Activated gamma-delta T cell (primary cell): ENCODE data around the gene ZNF740.
"Not testable (repeated sequence)": the region's sequence is repeated elsewhere in the genome, so short reads cannot be mapped to it uniquely, and the experiment has no call there.

Experiments used
- DNase-seq: peaks from one replicate; lab custom pipeline; 2025; lab: John Stamatoyannopoulos, UW
- total RNA-seq, 2 donors: gene quantifications; one replicate each; lab custom pipeline; 2026; lab: John Stamatoyannopoulos, UW

Gene ZNF740, protein sequence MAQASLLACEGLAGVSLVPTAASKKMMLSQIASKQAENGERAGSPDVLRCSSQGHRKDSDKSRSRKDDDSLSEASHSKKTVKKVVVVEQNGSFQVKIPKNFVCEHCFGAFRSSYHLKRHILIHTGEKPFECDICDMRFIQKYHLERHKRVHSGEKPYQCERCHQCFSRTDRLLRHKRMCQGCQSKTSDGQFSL
- total RNA-seq = 113 to 121 reads per million in 2 donors

- DNase-seq = peak; percentile 94
Measured at GRCh38 chr12:53180220-53180930, at the start of gene ZNF740, which contains the start of gene CSAD. Gene ZNF740, plus strand, starts transcription at chr12:53180722. Its CDS starts 1,262 bp downstream, at chr12:53181984. Gene CSAD, minus strand, starts transcription at chr12:53180925. Its CDS starts 7,455 bp downstream, at chr12:53173470.

DNA sequence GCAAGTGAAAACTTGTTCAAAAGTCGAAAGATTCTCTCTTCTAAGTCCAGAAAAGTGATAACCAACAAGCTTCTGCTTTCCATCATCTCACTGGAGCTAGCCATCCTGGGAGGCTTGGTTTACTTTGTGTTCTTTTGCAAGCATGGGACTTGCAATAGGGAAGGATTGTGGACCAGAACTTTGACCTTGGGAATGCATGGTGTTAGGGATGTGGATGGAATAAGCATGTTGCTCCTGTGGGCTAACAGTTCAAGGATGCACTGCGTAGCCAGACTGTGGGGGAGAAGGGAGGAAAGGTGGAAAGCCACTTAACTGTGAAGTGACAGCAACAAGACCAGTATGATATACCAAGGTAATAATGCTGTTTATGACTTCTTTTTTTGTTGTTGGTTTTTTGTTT lies 48.7 kb upstream of the ZNF740 start:
- no peak for DNase-seq

DNA sequence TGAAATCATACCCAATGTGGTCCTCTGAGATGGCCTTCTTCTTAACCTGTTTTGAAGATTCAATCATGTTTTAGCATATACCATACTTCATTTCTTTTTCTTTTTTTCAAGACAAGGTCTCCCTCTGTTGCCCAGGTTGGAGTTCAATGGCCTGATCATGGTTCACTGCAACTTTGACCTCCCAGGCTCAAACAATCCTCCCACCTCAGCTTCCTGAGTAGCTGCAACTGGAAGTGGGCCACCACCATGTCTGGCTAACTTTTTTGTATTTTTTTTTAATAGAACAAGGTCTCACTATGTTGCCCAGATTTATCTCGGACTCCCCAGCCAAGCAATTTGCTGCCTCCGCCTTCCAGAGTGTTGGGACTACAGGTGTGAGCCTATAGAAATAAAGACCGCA lies 46.8 kb upstream of the ZNF740 start:
- DNase-seq = no peak

DNA sequence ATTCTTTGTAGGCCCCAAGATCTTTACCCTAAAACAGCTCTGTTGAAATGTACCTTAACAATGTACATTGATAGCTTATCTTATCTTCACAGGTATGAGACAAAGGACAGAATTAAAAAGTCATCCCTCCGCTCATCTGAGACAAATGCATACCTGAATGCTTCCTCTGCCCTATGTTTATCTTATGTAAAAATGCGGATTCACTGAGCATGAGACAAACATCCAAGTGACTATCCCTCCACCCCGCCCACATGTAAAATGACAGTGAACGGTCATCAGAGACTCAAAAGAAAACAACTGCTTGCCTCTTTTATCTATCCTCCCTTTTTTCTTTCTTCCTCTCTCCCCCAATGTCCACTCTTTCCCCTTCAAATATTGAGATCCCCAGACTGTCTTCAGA lies 37.2 kb upstream of the ZNF740 start:
- DNase-seq = no peak

DNA sequence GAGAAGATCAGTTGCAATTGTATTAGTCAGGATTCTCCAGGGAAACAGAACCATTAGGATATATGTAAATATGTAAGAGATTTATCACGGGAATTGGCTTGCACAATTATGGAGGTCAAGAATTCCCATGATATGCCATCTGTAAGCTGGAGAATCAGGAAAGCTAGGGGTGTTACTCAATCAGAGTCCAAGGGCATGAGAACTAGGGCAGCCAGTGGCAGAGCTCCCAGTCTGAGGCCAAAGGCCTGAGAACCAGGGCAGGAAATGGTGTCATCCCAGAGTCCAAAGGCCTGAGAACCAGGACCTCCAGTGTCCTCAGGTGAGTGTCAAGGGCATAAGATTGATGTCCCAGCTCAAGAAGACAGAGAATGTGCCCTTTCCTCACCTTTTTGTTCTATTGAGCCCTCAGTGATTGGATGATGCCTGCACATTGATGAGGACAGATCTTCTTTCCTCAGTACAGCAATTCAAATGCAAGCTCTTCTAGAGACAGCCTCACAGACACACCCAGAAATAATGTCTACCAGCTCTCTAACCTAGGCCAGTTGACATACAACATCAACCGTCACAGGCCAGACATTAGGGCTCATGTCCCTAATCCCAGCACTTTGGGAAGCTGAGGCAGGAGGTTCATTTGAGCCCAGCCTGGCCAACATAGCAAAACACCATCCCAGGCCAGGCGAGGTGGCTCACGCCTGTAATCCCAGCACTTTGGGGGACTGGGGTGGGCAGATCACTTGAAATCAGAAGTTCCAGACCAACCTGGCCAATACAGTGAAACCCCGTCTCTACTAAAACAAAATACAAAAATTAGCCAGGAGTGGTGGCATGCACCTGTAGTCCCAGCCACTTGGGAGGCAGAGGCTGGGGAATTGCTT lies 34.9 kb upstream of the ZNF740 start:
- no peak for DNase-seq

DNA sequence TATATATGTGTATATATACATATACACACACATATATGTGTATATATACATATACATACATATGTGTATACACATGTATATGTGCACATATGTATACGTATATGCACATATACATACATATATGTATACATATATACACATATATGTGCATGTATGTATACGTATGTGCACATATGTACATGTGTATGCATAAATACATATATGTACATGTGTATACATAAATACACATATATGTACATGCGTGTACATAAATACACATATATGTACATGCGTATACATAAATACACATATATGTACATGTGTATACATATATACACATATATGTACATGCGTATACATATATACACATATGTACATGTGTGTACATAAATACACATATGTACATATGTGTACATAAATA lies 33.3 kb upstream of the ZNF740 start:
- no peak for DNase-seq

GRCh38 chr12:53147653-53148052 lies 32.9 kb upstream of the ZNF740 start:
- DNase-seq = no peak

DNA sequence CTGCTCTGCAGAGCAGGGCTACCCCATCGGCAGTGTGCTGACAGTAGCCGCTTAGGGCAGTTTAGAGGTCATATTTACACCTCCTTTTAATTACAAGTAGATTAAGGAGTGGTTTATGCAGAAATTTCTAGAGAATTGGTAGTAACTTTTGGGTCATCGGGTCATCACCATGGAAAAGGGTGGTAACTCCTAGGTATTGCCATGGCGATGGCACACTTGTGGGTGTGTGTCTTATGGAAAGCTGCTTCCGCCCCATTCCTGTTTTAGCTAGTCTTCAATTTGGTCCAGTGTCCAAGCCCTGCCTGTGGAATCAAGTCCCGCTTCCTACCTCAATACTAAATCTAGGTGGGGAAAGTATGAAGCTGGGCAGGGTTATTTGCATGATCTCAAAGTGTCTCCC lies 29.5 kb upstream of the ZNF740 start:
- no peak for DNase-seq

DNA sequence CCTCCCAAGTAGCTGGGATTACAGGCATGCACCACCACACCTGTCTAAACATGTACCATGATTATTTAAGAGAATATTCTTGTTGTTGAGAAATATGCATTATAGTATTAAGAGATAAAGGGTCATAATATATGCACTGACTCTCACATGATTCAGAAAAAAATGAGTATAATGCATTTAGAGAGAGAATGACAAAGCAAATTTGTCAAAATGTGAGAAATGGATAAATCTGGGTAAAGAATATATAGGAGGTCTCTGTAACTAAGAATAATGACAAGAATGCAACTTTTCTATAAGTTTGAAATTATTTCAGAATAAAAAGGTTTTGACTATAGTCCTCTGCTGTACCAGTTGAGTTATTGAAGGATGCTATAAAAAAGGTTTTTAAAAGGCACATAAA lies 28.1 kb upstream of the ZNF740 start:
- DNase-seq = no peak

DNA sequence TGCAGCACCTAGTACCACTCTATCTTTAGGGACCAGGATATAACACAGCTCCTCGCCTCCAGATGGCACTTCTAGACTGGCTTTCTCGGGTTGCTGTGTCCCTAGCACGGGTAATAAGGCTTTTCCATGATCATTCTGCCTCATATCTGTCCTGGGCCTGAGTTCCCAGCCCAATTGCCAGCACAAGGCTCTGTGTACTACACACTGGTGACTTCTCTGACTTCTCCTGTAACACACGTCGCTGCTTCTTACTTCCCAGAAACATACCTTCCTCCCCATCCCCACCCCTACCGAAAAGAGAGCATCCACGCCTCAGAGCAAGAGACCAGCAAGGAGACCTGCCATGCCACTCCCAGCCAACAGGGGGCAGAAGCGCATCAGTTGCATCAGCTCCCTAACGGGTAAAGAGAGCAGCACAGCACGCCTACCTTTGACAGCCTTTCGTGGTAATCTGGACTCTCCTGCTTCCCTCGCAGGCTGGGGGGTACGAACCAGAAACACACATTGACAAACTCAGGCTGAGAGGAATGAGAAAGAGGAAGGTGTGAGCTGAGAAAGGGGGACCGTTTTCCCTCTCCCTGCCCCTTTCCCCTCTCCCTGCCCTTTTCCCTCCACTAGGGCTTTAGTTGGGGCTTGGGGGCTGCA lies 21.2 kb upstream of the ZNF740 start:
- DNase-seq = peak; percentile 19

DNA sequence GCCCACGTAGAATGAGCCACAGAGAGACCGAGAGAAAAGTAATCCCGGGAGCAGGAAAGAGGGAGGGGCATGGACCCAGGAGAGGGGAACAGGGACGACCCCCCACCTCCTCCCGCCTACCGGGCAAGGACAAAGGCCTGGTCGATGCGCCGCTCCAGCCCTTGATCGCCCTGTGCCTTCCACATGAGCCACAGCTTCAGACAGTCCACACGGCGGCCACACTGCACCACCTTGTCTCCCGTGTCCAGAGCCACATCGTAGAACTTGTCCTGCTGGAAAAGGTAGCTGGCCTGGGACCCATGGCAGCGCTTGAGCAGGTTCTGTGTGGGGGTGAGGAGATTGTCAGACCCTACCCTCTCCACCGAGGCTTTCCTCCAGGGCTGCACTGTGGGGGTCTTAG lies 20.5 kb upstream of the ZNF740 start:
- DNase-seq = no peak

GRCh38 chr12:53160673-53161072 lies 19.8 kb upstream of the ZNF740 start:
- DNase-seq = no peak

DNA sequence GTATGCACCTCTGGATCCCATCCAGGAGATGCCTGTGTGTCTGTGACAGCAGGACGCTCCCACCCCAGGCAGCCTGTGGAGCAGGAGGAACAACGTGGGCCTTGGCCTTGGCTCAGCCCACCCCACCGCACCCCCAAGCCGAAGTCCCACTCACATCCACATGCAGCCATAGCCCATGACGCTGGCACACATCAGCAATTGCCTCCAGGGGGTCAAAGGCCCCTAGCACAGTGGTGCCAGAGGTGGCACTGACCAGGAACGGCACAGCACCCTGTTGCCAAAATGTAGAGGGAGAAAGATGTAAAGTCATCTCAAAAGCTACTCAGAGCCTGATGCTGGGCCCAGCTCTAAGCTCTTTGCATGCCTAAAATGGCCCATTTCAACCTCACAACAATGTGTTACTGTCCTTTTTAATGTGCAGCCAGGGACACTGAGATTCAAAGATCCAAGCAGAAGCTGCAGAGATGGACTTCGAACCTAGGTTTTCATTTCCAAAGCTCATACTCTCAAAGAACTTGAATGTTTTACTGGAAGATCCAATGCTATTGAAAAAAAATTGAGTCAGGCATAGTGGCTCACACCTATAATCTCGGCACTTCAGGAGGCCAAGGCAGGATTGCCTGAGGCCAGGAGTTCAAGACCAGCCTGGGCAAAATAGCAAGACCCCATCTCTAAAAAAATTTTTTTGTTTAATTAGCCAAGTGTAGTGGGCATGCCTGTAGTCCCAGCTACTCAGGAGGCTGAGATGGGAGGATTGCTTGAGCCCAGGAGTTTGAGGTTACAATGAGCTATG lies 19.2 kb upstream of the ZNF740 start:
- DNase-seq = no peak

DNA sequence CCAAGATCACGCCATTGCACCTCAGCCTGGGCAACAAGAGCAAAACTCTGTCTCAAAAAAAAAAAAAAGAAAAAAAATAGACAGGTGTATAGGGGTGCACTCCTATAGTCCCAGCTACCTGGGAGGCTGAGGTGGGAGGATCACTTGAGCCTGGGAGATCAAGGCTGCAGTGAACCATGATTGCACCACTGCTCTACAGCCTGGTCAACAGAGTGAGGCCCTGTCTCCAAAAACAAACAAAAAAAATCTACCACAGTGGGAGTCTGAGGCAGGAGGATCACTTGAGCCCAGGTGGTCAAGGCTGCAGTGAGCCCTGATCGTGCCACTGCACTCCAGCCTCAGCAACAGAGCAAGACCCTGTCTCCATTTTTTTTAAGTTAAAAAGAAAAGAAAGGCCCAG lies 17.5 kb upstream of the ZNF740 start:
- not testable (repeated sequence) for DNase-seq

- no peak for DNase-seq
Measured at GRCh38 chr12:53166837-53167236, 13.7 kb upstream of the ZNF740 start.

DNA sequence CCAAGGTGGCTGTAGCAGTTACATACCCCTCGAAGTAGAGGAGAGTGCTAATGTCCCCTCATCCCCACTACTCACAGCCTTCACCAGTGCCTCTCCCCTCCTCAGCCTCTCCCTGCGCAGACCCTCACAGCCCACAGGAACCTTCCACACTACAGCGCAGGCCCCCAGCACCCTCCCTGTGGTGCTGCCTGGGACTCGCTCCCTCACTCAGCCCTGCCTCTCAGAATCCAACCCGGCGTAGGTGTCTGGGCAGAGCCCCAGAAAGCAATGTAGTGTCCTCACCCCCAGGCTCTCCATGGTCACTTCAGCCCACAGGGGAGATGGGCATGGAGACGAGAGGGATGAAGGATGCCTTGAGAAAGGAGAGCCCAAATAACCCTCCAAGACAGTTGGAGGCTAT lies 10.9 kb upstream of the ZNF740 start:
- DNase-seq = no peak

DNA sequence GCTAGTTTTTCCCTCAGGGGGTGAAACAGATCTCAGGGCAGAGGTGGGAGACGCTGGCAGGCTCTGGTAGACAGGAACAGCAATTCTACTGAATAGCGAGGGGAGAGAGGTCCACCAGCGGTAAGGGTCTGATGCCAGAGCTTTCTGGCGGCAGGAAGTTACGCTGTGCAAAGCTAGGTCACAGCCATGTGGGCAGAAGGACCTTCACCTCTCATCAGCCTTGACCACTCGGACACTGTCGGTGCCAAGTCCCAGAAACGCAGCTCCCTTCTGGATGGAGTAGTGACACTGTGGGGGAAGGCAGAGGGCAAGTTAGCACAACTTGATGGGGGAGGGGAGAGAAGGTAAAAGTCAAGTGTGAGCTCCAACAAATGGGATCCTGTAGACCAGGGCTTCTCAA lies 10.3 kb upstream of the ZNF740 start:
- DNase-seq = no peak

GRCh38 chr12:53170876-53171724 lies 9.4 kb upstream of the ZNF740 start:
- no peak for DNase-seq

DNA sequence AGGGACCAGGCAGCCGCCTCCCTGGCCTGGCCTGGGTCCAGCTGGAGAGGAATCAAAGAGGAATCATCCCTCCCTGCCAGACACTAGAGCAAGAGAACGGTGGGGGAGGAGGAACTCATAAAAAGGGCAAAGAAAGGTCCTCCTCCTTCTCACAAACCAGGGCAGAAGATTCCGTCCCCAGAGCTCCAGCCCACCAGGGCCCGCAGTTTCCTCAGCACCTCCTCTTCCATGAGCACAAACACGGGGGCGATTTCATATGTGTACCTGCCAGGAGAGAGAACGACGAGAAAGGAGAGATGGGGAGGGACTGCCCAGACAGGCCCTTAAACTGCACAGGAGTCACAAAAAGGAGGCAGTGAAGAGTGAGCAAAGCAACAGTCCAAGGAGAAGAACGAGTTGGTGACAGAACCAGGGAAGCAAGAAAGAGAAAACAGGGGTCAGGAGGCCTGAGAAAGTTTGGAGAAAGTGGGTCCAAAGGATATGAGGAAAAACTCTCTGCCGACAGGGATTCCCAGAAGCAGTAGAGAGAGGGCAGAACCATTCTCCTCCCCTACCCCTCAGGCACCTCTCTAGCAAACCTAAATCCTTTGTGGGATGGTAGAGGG lies 8.7 kb upstream of the ZNF740 start:
- DNase-seq = no peak

GRCh38 chr12:53172352-53172751 lies 8.2 kb upstream of the ZNF740 start:
- no peak for DNase-seq
